Adrenal gland (tissue), 19 donors: ENCODE data around the gene MKNK1. TPM values are rescaled to one million over a fixed set of nuclear protein-coding genes. Genes with fewer than 3 reads are reported as not detected.
"Not testable (repeated sequence)": the region's sequence is repeated elsewhere in the genome, so short reads cannot be mapped to it uniquely, and the experiment has no call there.

Source experiments
- DNase-seq, 7 donors: peaks; one replicate each; pipeline ENCODE4 v3.0.0-alpha.2; 2019 to 2020
- H3K27ac ChIP-seq, 5 donors: fragments of 200-600 bp; sonication (generic) in 4 of 5; 1 replicate in 3 of 5; 2 replicates in 2 of 5; pipeline versions ENCODE4 v1.5.1 to v1.8.0; 2016 to 2020; ENCODE audit warnings: mild to moderate bottlenecking in 1 of 5
- H3K27me3 ChIP-seq: fragments of 200-600 bp; 2 replicates; pipeline ENCODE4 v1.8.0; 2021
- H3K36me3 ChIP-seq, 2 donors: fragments of 200-600 bp; replicated peaks in 1 of 2; 1 replicate in 1 of 2; 2 replicates in 1 of 2; pipeline versions ENCODE4 v1.5.1 to v1.8.0; 2018 to 2022
- H3K4me1 ChIP-seq, 2 donors: fragments of 200-600 bp; replicated peaks in 1 of 2; 1 replicate in 1 of 2; 2 replicates in 1 of 2; pipeline versions ENCODE4 v1.5.1 to v1.8.0; 2018 to 2021
- H3K4me3 ChIP-seq, 4 donors: fragments of 200-600 bp; sonication (generic) in 3 of 4; one replicate each; pipeline ENCODE4 v1.5.1; 2016 to 2018
- H3K9me3 ChIP-seq, 3 donors: fragments of 200-600 bp; sonication (generic) in 1 of 3; replicated peaks in 1 of 3; 1 replicate in 2 of 3; 2 replicates in 1 of 3; pipeline versions ENCODE4 v1.5.1 to v1.8.0; 2016 to 2021
- CTCF ChIP-seq, 6 experiments: fragments of 450-650 bp in 4 of 6; fragments of 200-600 bp in 2 of 6; sonication (generic) in 1 of 6; IDR thresholded peaks; 1 replicate in 5 of 6; 2 replicates in 1 of 6; pipeline versions ENCODE4 v1.5.1 to v1.8.0; 2016 to 2021; ENCODE audit warnings: antibody characterized with exemption in 6 of 6, mild to moderate bottlenecking in 2 of 6, moderate library complexity in 1 of 6
- POLR2A ChIP-seq, 2 donors: fragments of 450-650 bp; IDR thresholded peaks; one replicate each; pipeline ENCODE4 v1.6.1; 2017; ENCODE audit warnings: antibody characterized with exemption in 2 of 2, mild to moderate bottlenecking in 2 of 2, moderate library complexity in 1 of 2
- WGBS, 4 donors: extraction: QIAGEN DNeasy Blood & Tissue Kit in 2 of 4; methylation state at CpG; one replicate each; pipeline versions ENCODE4 v1.1.5 to v1.1.7; 2013 to 2017; 5-methylcytosine and 5-hydroxymethylcytosine counted together
- intact Hi-C, 2 donors: fragments of 100-400 bp; cut with DNase I; formaldehyde crosslinking; loops; one replicate each; pipeline versions ENCODE4 v1.14.1 to v1.15.0; 2022 to 2023
- long read RNA-seq, 10 donors: library from polyadenylated mRNA in 3 of 10; unstranded in 2 of 10; stranded (forward) in 1 of 10; transcript quantifications; one replicate each; pipeline ENCODE4 v2.0.0 and lab custom pipeline, GENCODE V29; 2021 to 2026
- polyA plus RNA-seq, 3 donors: library from polyadenylated mRNA; stranded (reverse); fragments of 200-250 nt in 2 of 3; fragments of 350-450 nt in 1 of 3; fragmentation: Illumina TruSeq in 1 of 3; extraction: RNeasy Lipid Tissue Mini Kit (QIAGEN cat#74804) in 1 of 3; gene quantifications; one replicate each; pipeline ENCODE4 v1.2.3, GENCODE V29; 2013 to 2014
- total RNA-seq, 9 donors: library from RNA; depleted of rRNA in 4 of 9; stranded (reverse); fragments of >200 nt in 4 of 9; fragments of 120-200 nt in 1 of 9; fragmentation: NEBNext Ultra II Directional in 1 of 9; extraction: Animal tissue kit (Norgen Biotek cat#: 25700) in 1 of 9; gene quantifications; one replicate each; pipeline versions ENCODE4 v1.1.0 to v1.2.4, GENCODE V29; 2013 to 2023
- donor health status: healthy with polysubstance abuse.
- donor health status: Bipolar disorder and iron deficiency.
- donor health status: DM: yes; HTN: yes; CAD: no.
- donor health status: DM: no; HTN: no; CAD: no.
- donor health status: DM: no; HTN: no; CAD: no.
- donor health status: DM: yes; HTN: yes; CAD: no.

Gene MKNK1
- total RNA-seq (10 to 100 TPM; 29.6 to 60.3 (median 40.5) TPM), polyA plus RNA-seq (10 to 100 TPM; 30.5 to 83.0 (median 63.6) TPM)
- long read RNA-seq, donor 1, result 0 reads
- long read RNA-seq, donor 2, partial matches to known transcripts, result 0 of 1 reads
- long read RNA-seq, donor 2, other reads (novel, unspliced or antisense), result 0 of 1 reads
- long read RNA-seq, donor 3, result 0 reads
- long read RNA-seq, donor 4, partial matches to known transcripts, result 3 of 21 reads
- long read RNA-seq, donor 4, other reads (novel, unspliced or antisense), result 11 of 21 reads
- long read RNA-seq, donor 5, transcript MKNK1-231 (13 exons, 2,686 nt), result major isoform, 9 of 43 reads
- long read RNA-seq, donor 5, partial matches to known transcripts, result 6 of 43 reads
- long read RNA-seq, donor 5, other reads (novel, unspliced or antisense), result 24 of 43 reads
- long read RNA-seq, donor 6, partial matches to known transcripts, result 4 of 10 reads
- long read RNA-seq, donor 6, other reads (novel, unspliced or antisense), result 3 of 10 reads
- long read RNA-seq, donor 7, partial matches to known transcripts, result 6 of 7 reads
- long read RNA-seq, donor 7, other reads (novel, unspliced or antisense), result 0 of 7 reads
- long read RNA-seq, donor 8, partial matches to known transcripts, result 0 of 2 reads
- long read RNA-seq, donor 8, other reads (novel, unspliced or antisense), result 0 of 2 reads
- long read RNA-seq, donor 9, partial matches to known transcripts, result 0 of 2 reads
- long read RNA-seq, donor 9, other reads (novel, unspliced or antisense), result 0 of 2 reads
- long read RNA-seq, donor 10, partial matches to known transcripts, result 0 of 1 reads
- long read RNA-seq, donor 10, other reads (novel, unspliced or antisense), result 0 of 1 reads

- WGBS, 4 donors, result 0 to 1% (median 1%) methylated on average over 20 to 53 of the region's 53 CpGs
Measured at GRCh38 chr1:46603858-46604549, at the start of gene MKNK1. TSS of gene MKNK1 (minus strand) at chr1:46604268. CDS start at chr1:46583327, 20,941 bp downstream.

GRCh38 chr1:46653405-46653958 is 49.4 kb upstream of the MKNK1 start:
- Histone ChIP-seq H3K4me3 (peak overlapping the region in 1 of 4 donors; percentile 5), H3K27me3 (no peaks in the 10 kb centered on the region)

More at GRCh38 chr1:46603858-46604549, at the start of gene MKNK1:
- no peaks in the 10 kb centered on the region for H3K27me3 ChIP-seq
- intact Hi-C loops, result no loop called here
- H3K27ac ChIP-seq, result peak within 1 kb of the TSS; percentile 36 to 86 (median 66)
- TF ChIP-seq POLR2A (IDR thresholded peaks at IDR 0.05) (peak; percentile 66 to 75), CTCF (IDR thresholded peaks at IDR 0.05) (peak in 1 of 6 experiments; percentile 30)
- peak; percentile 97 to 99 (median 98) for DNase-seq
- no peaks in the 10 kb centered on the region for H3K9me3 ChIP-seq
- peaks cover 14 to 44% of the 10 kb centered on the region in 2 donors for H3K4me1 ChIP-seq
- H3K36me3 ChIP-seq, result peaks cover 0 to 14% of the 10 kb centered on the region in 2 donors
- H3K4me3 ChIP-seq, result peak within 1 kb of the TSS; percentile 56 to 88 (median 67)

GRCh38 chr1:46652321-46653100 is 48.4 kb upstream of the MKNK1 start:
- no peak for DNase-seq
- TF ChIP-seq CTCF (IDR thresholded peaks at IDR 0.05) (no peak), POLR2A (IDR thresholded peaks at IDR 0.05) (no peak)
- Histone ChIP-seq H3K4me3 (no peak overlapping the region), H3K4me1 (no peaks in the 10 kb centered on the region), H3K27ac (peak overlapping the region in 1 of 5 donors; percentile 45), H3K36me3 (peaks cover 0 to 31% of the 10 kb centered on the region in 2 donors), H3K27me3 (no peaks in the 10 kb centered on the region), H3K9me3 (no peaks in the 10 kb centered on the region)
- 76 to 79% (median 76%) methylated on average over 6 of the region's 6 CpGs for WGBS, 4 donors
- intact Hi-C loops, result no loop called here

More at GRCh38 chr1:46653405-46653958, 49.4 kb upstream of the MKNK1 start:
- no peaks in the 10 kb centered on the region for H3K9me3 ChIP-seq
- peak overlapping the region in 2 of 5 donors; percentile 25 to 45 for H3K27ac ChIP-seq
- TF ChIP-seq CTCF (IDR thresholded peaks at IDR 0.05) (no peak), POLR2A (IDR thresholded peaks at IDR 0.05) (no peak)
- 71 to 88% (median 79%) methylated on average over 2 of the region's 2 CpGs for WGBS, 4 donors
- intact Hi-C loops, result no loop called here
- peaks cover 0 to 41% of the 10 kb centered on the region in 2 donors for H3K36me3 ChIP-seq
- no peaks in the 10 kb centered on the region for H3K4me1 ChIP-seq
- no peak for DNase-seq

- DNase-seq, H3K27ac ChIP-seq, H3K9me3 ChIP-seq, H3K4me3 ChIP-seq, H3K4me1 ChIP-seq, intact Hi-C loops, H3K27me3 ChIP-seq: not testable (repeated sequence)
- peaks cover 0 to 19% of the 10 kb centered on the region in 2 donors for H3K36me3 ChIP-seq
- 89 to 100% (median 98%) methylated on average over 1 to 3 of the region's 3 CpGs for WGBS, 4 donors
Measured at GRCh38 chr1:46651152-46651551, 47.1 kb upstream of the MKNK1 start.
